Mucosa of rectum (tissue), 2 donors: ENCODE data around the gene APCS.

ENCODE experiments used
- H3K27ac ChIP-seq, 2 donors: one replicate each; pipeline ENCODE4 v1.7.0; 2013; ENCODE audit warnings: inconsistent platforms in 2 of 2, low read depth in 2 of 2, low read length in 2 of 2
- H3K27me3 ChIP-seq, 2 donors: one replicate each; pipeline ENCODE4 v1.7.0; 2013; ENCODE audit warnings: low read length in 2 of 2; ENCODE audit not compliant: control insufficient read depth in 2 of 2, insufficient read depth in 2 of 2
- H3K36me3 ChIP-seq, 2 donors: one replicate each; pipeline ENCODE4 v1.7.0; 2013; ENCODE audit warnings: low read length in 2 of 2; ENCODE audit not compliant: control insufficient read depth in 2 of 2, insufficient read depth in 2 of 2
- H3K4me1 ChIP-seq, 2 donors: one replicate each; pipeline ENCODE4 v1.7.0; 2013; ENCODE audit warnings: low read length in 2 of 2, mild to moderate bottlenecking in 1 of 2; ENCODE audit not compliant: control insufficient read depth in 2 of 2, insufficient read depth in 2 of 2
- H3K4me3 ChIP-seq, 2 donors: one replicate each; pipeline ENCODE4 v1.7.0; 2013; ENCODE audit warnings: low read length in 2 of 2
- H3K9ac ChIP-seq, 2 donors: one replicate each; pipeline ENCODE4 v1.7.0; 2013; ENCODE audit warnings: low read length in 2 of 2, low read depth in 1 of 2, mild to moderate bottlenecking in 1 of 2
- H3K9me3 ChIP-seq, 2 donors: one replicate each; pipeline ENCODE4 v1.7.0; 2013; ENCODE audit warnings: low read length in 2 of 2; ENCODE audit not compliant: control insufficient read depth in 2 of 2
- donor health status: healthy.
- donor health status: Normal muscosa, but diverticular disease.

APCS gene

DNA sequence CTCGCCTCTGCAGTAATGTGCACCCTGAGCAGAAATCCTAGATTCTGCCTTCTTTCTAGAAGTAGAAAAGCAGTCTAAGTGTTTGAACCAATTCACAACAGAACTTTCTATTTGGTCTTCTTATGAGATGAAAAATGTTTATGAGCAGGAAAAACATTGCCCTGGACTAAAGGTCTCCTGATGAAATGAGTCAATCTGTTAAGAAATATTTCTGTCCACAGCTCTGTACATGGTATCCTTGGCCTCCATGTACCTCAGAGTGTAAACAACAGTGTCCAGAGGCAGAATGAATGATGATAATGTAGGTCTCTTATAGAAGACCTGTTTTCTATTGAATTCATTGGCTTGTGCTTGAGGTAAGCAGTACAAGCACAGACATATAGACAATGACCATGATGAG is 6.2 kb upstream of the APCS start:
- H3K9ac ChIP-seq = no peak overlapping the region
- no peaks in the 10 kb centered on the region for H3K36me3 ChIP-seq
- no peaks in the 10 kb centered on the region for H3K27me3 ChIP-seq
- H3K27ac ChIP-seq = no peak overlapping the region
- no peak overlapping the region for H3K4me3 ChIP-seq
- no peaks in the 10 kb centered on the region for H3K4me1 ChIP-seq
- H3K9me3 ChIP-seq = no peaks in the 10 kb centered on the region

DNA sequence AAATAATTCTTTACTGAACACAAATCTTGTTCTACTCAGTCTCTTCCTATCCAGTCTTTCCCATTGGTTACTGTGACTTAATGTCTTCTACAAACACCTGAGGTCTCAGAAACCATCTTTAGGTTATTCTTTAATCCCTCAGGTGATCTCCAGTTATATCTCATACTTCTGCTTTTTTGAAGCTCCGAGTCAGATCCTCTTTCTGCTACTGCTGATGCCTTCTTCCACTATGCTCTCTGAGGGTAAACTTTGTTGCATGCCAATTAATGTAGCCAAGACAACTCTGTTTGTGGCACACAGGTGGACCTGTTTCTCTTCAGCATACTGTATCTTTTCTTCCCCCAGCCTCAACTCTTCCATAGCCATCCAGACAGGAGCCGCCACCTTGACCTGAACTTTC is 3.1 kb upstream of the APCS start:
- Histone ChIP-seq H3K4me3 (no peak overlapping the region), H3K9me3 (no peaks in the 10 kb centered on the region), H3K36me3 (no peaks in the 10 kb centered on the region), H3K9ac (no peak overlapping the region), H3K4me1 (no peaks in the 10 kb centered on the region), H3K27me3 (no peaks in the 10 kb centered on the region), H3K27ac (no peak overlapping the region)

DNA sequence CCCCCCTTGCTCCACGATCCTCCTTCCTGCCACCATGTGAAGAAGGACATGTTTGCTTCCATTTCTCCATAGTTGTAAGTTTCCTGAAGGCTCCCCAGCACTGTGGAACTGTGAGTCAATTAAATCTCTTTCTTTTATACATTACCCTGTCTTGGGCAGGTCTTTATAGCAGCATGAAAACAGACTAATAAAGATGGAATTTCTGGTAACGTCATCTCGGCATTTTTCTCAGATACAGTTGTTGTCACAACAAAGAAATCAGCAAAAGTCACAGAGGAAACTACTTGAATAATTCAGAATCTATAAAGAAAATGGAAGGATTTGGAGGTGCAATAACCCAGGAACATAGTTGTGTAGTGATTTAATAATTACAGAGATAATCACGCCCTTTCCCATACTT is 4.4 kb downstream of the APCS start:
- H3K27ac ChIP-seq = no peak overlapping the region
- H3K9me3 ChIP-seq = no peaks in the 10 kb centered on the region
- H3K36me3 ChIP-seq = no peaks in the 10 kb centered on the region
- no peaks in the 10 kb centered on the region for H3K27me3 ChIP-seq
- no peak overlapping the region for H3K9ac ChIP-seq
- no peak overlapping the region for H3K4me3 ChIP-seq
- H3K4me1 ChIP-seq = no peaks in the 10 kb centered on the region

DNA sequence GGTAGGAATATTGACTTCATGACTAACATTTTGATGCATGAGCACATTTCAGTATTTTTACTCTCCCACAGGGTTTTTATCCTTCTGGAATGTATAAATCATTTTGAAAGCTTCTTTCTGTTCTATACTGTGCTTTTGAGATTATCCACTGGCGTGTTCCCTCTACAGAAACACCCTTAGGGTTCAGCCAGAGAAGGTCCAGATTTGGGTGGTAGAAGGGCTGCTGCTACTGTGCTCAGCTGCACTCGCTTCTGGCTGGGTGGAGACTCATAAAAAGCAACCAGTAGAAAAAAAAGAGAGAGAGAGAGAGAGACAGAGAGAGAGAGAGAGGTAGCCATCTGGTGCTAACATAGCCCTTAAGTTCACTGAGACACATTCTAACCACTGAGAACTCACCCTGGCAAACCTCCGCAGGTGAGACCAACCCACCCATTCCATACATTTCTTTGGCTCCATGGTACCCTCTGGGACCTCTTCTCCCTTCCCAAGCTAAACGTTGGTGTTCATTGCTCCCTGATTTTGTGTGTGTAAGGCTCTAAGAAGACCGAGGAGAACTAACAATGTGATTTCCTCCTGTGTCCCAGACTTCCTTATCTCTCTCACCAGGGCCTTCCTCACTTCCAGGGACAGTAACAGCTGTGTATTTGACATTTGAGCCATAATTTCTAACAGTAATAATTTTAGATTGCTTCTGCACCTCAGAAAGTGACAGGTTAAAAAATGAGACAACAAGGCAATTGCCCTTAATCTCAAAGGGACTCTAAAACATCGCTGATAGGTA is 7.2 kb downstream of the APCS start:
- Histone ChIP-seq H3K4me3 (no peak overlapping the region), H3K9ac (no peak overlapping the region), H3K36me3 (no peaks in the 10 kb centered on the region), H3K4me1 (no peaks in the 10 kb centered on the region), H3K9me3 (no peaks in the 10 kb centered on the region), H3K27me3 (no peaks in the 10 kb centered on the region), H3K27ac (no peak overlapping the region)

DNA sequence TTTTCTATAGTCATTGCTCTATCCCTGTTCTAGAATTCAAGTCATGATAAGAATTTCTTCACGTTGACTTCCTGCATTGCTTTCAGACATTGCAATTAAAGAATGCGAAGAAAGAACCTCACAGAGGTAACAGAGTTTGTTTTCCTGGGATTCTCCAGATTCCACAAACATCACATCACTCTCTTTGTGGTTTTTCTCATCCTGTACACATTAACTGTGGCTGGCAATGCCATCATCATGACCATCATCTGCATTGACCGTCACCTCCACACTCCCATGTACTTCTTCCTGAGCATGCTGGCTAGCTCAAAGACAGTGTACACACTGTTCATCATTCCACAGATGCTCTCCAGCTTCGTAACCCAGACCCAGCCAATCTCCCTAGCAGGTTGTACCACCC is 10.6 kb downstream of the APCS start:
- H3K9ac ChIP-seq = no peak overlapping the region
- no peaks in the 10 kb centered on the region for H3K9me3 ChIP-seq
- no peak overlapping the region for H3K27ac ChIP-seq
- no peak overlapping the region for H3K4me3 ChIP-seq
- no peaks in the 10 kb centered on the region for H3K27me3 ChIP-seq
- no peaks in the 10 kb centered on the region for H3K4me1 ChIP-seq
- H3K36me3 ChIP-seq = no peaks in the 10 kb centered on the region

DNA sequence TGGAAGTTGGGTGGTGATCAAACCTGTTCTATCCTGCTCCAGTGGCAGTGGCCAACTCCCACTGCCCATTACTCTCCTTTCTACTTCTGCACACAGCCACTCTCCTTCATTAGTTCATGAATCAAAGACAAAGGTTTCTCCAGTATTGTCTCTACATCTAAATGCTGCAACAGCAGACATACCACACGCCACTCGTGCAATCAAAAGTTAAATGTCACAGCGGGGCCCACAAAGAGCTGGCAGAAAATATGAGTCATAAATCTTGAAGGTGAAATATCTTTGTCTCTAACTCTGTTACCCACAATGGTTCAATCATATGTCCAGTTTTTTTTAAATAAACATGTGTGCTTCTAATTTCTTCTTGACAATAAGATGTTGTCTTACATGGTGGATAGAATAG is 13.3 kb downstream of the APCS start:
- no peak overlapping the region for H3K4me3 ChIP-seq
- H3K27me3 ChIP-seq = no peaks in the 10 kb centered on the region
- no peaks in the 10 kb centered on the region for H3K9me3 ChIP-seq
- no peak overlapping the region for H3K9ac ChIP-seq
- H3K4me1 ChIP-seq = no peaks in the 10 kb centered on the region
- H3K27ac ChIP-seq = no peak overlapping the region
- H3K36me3 ChIP-seq = no peaks in the 10 kb centered on the region

DNA sequence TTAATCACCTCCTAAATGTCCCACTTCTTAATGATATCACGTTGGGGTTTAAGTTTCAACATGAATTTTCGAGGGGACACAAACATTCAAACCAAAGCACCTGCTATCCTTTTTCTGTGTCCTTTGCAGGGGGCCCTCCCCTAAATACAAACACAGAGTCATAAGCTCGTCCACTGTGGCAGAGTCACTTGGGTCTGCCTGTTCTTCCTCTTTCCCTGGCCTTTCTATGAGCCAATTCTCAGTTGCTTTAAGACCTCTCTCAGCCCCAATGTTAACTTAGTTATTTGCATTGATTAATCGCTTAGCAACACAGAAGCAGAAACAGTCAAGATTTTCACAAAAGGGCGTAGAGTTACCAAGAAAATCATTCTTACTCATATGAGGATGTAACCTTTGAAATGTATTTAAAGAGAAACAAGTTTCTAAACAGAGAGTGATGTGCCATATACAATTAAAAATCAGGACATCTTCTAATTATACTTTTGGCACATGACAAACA is 14.9 kb downstream of the APCS start:
- Histone ChIP-seq H3K36me3 (no peaks in the 10 kb centered on the region), H3K9ac (no peak overlapping the region), H3K4me1 (no peaks in the 10 kb centered on the region), H3K27ac (no peak overlapping the region), H3K27me3 (no peaks in the 10 kb centered on the region), H3K4me3 (no peak overlapping the region), H3K9me3 (no peaks in the 10 kb centered on the region)

DNA sequence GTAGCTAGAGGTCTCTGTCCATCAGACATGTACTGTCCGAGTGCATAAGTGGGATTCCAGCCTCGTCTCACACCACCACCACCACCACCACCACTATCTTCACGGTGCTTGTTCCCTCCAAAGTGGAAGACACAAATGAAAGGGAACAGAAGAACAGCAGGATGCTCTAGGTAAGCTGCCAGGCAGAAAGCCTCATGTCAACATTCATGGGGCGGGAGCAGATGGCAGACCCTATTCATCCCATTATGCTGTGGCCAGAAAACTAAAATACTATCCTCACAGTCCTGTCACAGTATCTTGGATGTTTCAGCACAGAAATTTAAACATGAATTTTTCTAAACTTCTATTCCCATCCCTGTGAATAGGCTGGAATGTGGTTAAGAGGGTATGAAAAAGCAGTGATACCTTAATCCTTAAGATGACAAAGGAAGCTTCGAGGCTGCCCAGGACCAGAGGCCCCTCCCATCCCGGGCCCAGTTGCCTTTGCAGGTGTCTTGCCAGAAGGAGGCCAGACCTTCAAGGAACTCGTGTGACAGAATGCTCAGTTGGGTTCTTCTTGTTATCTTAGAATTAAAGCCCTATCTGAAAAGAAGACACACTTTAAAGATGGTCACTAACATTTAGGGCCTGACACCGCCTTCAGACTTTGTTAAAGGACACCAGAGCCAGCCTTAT is 24.7 kb downstream of the APCS start:
- Histone ChIP-seq H3K27ac (no peak overlapping the region), H3K4me1 (no peaks in the 10 kb centered on the region), H3K27me3 (no peaks in the 10 kb centered on the region), H3K36me3 (no peaks in the 10 kb centered on the region), H3K9ac (no peak overlapping the region), H3K9me3 (no peaks in the 10 kb centered on the region), H3K4me3 (no peak overlapping the region)

DNA sequence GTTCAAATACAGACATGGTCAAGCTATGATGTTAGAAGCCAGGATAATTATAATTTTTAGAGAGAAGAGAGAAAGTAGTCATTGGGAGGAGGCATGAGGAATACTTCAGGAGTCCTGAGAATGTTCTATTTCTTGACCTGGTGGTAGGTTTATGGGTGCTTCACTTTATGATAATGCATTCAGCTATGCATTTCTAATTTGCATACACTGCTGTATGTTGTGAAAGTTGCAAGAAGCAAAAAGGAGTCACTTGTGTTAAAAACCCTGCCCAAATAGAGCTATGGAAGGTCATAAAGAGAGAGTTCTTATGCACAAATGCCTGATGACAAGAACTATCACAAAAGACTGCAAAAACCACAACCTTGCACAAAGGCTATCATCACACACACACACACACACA is 45.3 kb downstream of the APCS start:
- H3K4me3 ChIP-seq = no peak overlapping the region

More for the DNA sequence above, 45.3 kb downstream of the APCS start:
- Histone ChIP-seq H3K9me3 (no peaks in the 10 kb centered on the region), H3K27me3 (no peaks in the 10 kb centered on the region), H3K27ac (no peak overlapping the region), H3K9ac (no peak overlapping the region), H3K4me1 (no peaks in the 10 kb centered on the region), H3K36me3 (no peaks in the 10 kb centered on the region)
